ENCODE measurements around the gene REXO1. TPM values are rescaled to one million over a fixed set of nuclear protein-coding genes. Genes with fewer than 3 reads are reported as not detected.

The REXO1 gene
- total RNA-seq, 1 experiment from 2014 or later, result 52.2 TPM

DNA sequence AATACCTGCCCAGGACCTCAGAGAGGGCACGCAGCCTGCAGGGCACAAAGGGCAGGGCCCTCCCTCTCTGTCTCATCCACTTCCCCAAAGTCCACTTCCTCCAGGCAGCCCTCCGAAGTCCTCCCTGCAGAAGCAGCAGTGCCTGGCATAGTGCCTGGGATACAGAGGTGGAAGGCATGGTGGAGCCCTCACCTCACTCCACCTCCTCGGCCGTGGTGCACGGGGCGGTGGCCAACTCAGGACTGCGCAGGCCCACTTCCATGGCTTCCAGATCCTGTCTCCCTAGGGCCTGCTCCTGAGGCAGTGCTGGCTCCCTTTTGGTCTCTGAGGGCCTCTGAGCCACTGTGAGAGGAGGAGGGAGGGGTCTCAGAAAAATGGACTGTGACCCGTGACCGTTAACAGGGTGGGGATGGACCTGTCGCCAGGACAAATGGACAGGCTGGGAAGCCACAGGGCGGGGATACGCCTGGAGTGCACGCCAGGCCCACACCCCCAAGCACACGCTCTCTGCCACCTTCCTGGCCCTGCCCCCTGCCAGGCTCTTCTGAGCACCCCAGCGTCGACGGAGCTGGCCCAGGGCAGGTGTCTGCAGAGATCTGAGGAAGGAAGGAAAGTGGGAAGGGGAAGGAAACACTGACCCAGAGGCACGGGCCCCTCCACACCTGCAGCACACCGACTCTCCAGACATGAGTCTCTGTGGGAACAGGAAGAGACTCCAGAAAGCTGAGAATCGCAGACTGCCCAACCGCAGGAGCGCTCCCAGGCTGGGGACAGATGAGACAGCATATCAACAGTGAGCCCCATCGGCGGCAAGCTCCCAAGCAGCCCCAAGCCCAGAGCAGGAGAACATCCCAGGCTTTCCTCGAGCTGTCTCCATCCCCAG is 8.4 kb downstream of the REXO1 start:
- no peak for ATAC-seq
- BruUV-seq (replicated peaks), result no TSS peak

More for the DNA sequence above, 8.4 kb downstream of the REXO1 start:
- Histone ChIP-seq H4K20me1 (ENCODE audit: insufficient read depth) (peaks cover 22% of the 10 kb centered on the region; the same call in 1 of the 2 replicates), H3K36me3 (ENCODE audit: control insufficient read depth in 1 of 2, insufficient read depth in 2 of 2, low read length in 2 of 2) (peaks cover 0 to 4% of the 10 kb centered on the region in 2 experiments; a peak in 1 of 4 replicates), H3K4me2 (ENCODE audit: low read length) (no peak overlapping the region), H3K4me1 (ENCODE audit: control insufficient read depth in 1 of 2, insufficient read depth in 2 of 2, low read length in 2 of 2) (peaks cover 9 to 23% of the 10 kb centered on the region in 2 experiments; a peak in 3 of 4 replicates), H3K9me3 (ENCODE audit: control insufficient read depth in 1 of 2, insufficient read depth in 1 of 2, low read depth in 1 of 2, low read length in 2 of 2) (no peaks in the 10 kb centered on the region), H3K27ac (ENCODE audit: low read depth, low read length) (no peak overlapping the region; the same call in 1 of the 2 replicates), H3K9me2 (ENCODE audit: insufficient read depth) (no peaks in the 10 kb centered on the region), H3K79me2 (ENCODE audit: insufficient read depth, low read length) (peaks cover 95% of the 10 kb centered on the region), H3K4me3 (replicated peaks in 1 of 2; ENCODE audit: low read depth in 1 of 2, low read length in 2 of 2) (no peak overlapping the region), H3K9ac (ENCODE audit: low read length) (no peak overlapping the region), H2AFZ (ENCODE audit: low read depth, low read length, poor library complexity, severe bottlenecking) (no peak overlapping the region), H3K27me3 (ENCODE audit: insufficient read depth, low read length) (no peaks in the 10 kb centered on the region)
- CTCF ChIA-PET, result interaction anchor here (0.7 to 3.0 kb wide), 4 partner anchors 9 to 13 kb away, joined by 3 to 33 read pairs (median 12); no protein-coding TSS in a partner anchor
- RAD21 ChIA-PET (ENCODE audit: low non-redundant PET in 1 of 2, low total read pairs in 2 of 2, uncharacterized antibody in 2 of 2, unreplicated experiment in 2 of 2), result no interaction called here
- TF ChIP-seq, protein P1, sequence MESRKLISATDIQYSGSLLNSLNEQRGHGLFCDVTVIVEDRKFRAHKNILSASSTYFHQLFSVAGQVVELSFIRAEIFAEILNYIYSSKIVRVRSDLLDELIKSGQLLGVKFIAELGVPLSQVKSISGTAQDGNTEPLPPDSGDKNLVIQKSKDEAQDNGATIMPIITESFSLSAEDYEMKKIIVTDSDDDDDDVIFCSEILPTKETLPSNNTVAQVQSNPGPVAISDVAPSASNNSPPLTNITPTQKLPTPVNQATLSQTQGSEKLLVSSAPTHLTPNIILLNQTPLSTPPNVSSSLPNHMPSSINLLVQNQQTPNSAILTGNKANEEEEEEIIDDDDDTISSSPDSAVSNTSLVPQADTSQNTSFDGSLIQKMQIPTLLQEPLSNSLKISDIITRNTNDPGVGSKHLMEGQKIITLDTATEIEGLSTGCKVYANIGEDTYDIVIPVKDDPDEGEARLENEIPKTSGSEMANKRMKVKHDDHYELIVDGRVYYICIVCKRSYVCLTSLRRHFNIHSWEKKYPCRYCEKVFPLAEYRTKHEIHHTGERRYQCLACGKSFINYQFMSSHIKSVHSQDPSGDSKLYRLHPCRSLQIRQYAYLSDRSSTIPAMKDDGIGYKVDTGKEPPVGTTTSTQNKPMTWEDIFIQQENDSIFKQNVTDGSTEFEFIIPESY (IDR thresholded peaks at IDR 0.05; ENCODE audit: extremely low read depth, insufficient replicate concordance, low read length), result no peak
- no peak for TF ChIP-seq YY1 (IDR thresholded peaks at IDR 0.05; ENCODE audit: extremely low read depth, insufficient replicate concordance, low read depth, low read length)
- no peak for TF ChIP-seq EZH2 (IDR thresholded peaks at IDR 0.05)
- no peak for TF ChIP-seq POLR2A (IDR thresholded peaks at IDR 0.05; ENCODE audit: borderline replicate concordance, extremely low read depth, insufficient read depth, insufficient read length)
- TF ChIP-seq, protein P2, sequence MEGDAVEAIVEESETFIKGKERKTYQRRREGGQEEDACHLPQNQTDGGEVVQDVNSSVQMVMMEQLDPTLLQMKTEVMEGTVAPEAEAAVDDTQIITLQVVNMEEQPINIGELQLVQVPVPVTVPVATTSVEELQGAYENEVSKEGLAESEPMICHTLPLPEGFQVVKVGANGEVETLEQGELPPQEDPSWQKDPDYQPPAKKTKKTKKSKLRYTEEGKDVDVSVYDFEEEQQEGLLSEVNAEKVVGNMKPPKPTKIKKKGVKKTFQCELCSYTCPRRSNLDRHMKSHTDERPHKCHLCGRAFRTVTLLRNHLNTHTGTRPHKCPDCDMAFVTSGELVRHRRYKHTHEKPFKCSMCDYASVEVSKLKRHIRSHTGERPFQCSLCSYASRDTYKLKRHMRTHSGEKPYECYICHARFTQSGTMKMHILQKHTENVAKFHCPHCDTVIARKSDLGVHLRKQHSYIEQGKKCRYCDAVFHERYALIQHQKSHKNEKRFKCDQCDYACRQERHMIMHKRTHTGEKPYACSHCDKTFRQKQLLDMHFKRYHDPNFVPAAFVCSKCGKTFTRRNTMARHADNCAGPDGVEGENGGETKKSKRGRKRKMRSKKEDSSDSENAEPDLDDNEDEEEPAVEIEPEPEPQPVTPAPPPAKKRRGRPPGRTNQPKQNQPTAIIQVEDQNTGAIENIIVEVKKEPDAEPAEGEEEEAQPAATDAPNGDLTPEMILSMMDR (IDR thresholded peaks at IDR 0.05 in 2 of 3, conservative IDR thresholded peaks at IDR 0.05 in 1 of 3; ENCODE audit: borderline replicate concordance in 1 of 3, insufficient read depth in 1 of 3, low read depth in 2 of 3, low read length in 2 of 3), result no peak
- TF ChIP-seq CBX3 (IDR thresholded peaks at IDR 0.05; ENCODE audit: low read depth), result no peak
- no peak for TF ChIP-seq TCF7L2 (IDR thresholded peaks at IDR 0.05; ENCODE audit: borderline replicate concordance, extremely low read depth, insufficient read depth, insufficient read length)
- TF ChIP-seq, protein P3, sequence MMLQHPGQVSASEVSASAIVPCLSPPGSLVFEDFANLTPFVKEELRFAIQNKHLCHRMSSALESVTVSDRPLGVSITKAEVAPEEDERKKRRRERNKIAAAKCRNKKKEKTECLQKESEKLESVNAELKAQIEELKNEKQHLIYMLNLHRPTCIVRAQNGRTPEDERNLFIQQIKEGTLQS (IDR thresholded peaks at IDR 0.05), result no peak
- TF ChIP-seq EZH2phosphoT487 (IDR thresholded peaks at IDR 0.05; ENCODE audit: borderline replicate concordance), result no peak
- TF ChIP-seq SP1 (IDR thresholded peaks at IDR 0.05; ENCODE audit: low read depth), result no peak
- TF ChIP-seq JUND (IDR thresholded peaks at IDR 0.05), result no peak
- no peak for TF ChIP-seq RAD21 (IDR thresholded peaks at IDR 0.05; ENCODE audit: low read depth)
- TF ChIP-seq SRF (IDR thresholded peaks at IDR 0.05; ENCODE audit: low read depth), result no peak
- TF ChIP-seq POLR2AphosphoS5 (IDR thresholded peaks at IDR 0.05; ENCODE audit: low read depth, low read length), result no peak
- TF ChIP-seq, protein P4, sequence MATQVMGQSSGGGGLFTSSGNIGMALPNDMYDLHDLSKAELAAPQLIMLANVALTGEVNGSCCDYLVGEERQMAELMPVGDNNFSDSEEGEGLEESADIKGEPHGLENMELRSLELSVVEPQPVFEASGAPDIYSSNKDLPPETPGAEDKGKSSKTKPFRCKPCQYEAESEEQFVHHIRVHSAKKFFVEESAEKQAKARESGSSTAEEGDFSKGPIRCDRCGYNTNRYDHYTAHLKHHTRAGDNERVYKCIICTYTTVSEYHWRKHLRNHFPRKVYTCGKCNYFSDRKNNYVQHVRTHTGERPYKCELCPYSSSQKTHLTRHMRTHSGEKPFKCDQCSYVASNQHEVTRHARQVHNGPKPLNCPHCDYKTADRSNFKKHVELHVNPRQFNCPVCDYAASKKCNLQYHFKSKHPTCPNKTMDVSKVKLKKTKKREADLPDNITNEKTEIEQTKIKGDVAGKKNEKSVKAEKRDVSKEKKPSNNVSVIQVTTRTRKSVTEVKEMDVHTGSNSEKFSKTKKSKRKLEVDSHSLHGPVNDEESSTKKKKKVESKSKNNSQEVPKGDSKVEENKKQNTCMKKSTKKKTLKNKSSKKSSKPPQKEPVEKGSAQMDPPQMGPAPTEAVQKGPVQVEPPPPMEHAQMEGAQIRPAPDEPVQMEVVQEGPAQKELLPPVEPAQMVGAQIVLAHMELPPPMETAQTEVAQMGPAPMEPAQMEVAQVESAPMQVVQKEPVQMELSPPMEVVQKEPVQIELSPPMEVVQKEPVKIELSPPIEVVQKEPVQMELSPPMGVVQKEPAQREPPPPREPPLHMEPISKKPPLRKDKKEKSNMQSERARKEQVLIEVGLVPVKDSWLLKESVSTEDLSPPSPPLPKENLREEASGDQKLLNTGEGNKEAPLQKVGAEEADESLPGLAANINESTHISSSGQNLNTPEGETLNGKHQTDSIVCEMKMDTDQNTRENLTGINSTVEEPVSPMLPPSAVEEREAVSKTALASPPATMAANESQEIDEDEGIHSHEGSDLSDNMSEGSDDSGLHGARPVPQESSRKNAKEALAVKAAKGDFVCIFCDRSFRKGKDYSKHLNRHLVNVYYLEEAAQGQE (IDR thresholded peaks at IDR 0.05; ENCODE audit: low read depth), result no peak
- TF ChIP-seq ZFX (IDR thresholded peaks at IDR 0.05), result no peak
- TF ChIP-seq ZNF274 (IDR thresholded peaks at IDR 0.05; ENCODE audit: low read depth, low read length), result no peak
- TF ChIP-seq, protein P5, sequence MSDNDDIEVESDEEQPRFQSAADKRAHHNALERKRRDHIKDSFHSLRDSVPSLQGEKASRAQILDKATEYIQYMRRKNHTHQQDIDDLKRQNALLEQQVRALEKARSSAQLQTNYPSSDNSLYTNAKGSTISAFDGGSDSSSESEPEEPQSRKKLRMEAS (IDR thresholded peaks at IDR 0.05), result no peak
- no peak for DNase-seq (ENCODE audit: low read depth, low spot score)
- intact Hi-C loops (cut with micrococcal nuclease), result no loop called here
- POLR2A ChIA-PET, result no interaction called here
